Prostate gland (tissue), 2 donors: Measurements from ENCODE around the gene CNNM1. TPM values are rescaled to one million over a fixed set of nuclear protein-coding genes. Genes with fewer than 3 reads are reported as not detected.

Experiments
- DNase-seq: peaks from one replicate; pipeline ENCODE4 v3.0.0-alpha.2; 2019; ENCODE audit warnings: low spot score
- H3K27ac ChIP-seq, 2 donors: fragments of 200-600 bp; sonication (generic); 2 replicates each; pipeline ENCODE4 v1.5.1; 2017 to 2019
- H3K27me3 ChIP-seq: fragments of 200-600 bp; sonication (generic); replicated peaks from 2 replicates; pipeline ENCODE4 v1.5.1; 2019; ENCODE audit not compliant: insufficient read depth
- H3K36me3 ChIP-seq, 2 donors: fragments of 200-600 bp; sonication (generic); 1 replicate in 1 of 2; 2 replicates in 1 of 2; pipeline versions ENCODE4 v1.5.1 to v1.8.1; 2017 to 2019
- H3K4me1 ChIP-seq: fragments of 200-600 bp; sonication (generic); replicated peaks from 2 replicates; pipeline ENCODE4 v1.5.1; 2019
- H3K4me3 ChIP-seq, 2 donors: fragments of 200-600 bp; sonication (generic); 2 replicates each; pipeline ENCODE4 v1.5.1; 2017 to 2019
- H3K9me3 ChIP-seq: fragments of 200-600 bp; sonication (generic); 2 replicates; pipeline ENCODE4 v1.5.1; 2017
- CTCF ChIP-seq, 4 experiments: fragments of 200-600 bp in 2 of 4; fragments of 450-650 bp in 2 of 4; sonication (generic) in 2 of 4; IDR thresholded peaks; 1 replicate in 3 of 4; 2 replicates in 1 of 4; pipeline ENCODE4 v1.5.1; 2016 to 2019; ENCODE audit warnings: antibody characterized with exemption in 4 of 4, mild to moderate bottlenecking in 2 of 4, moderate library complexity in 2 of 4
- POLR2A ChIP-seq: fragments of 450-650 bp; IDR thresholded peaks from one replicate; pipeline ENCODE4 v1.6.1; 2016; ENCODE audit warnings: antibody characterized with exemption, mild to moderate bottlenecking
- POLR2AphosphoS5 ChIP-seq: sonication (generic); formaldehyde crosslinking; IDR thresholded peaks from one replicate; pipeline ENCODE4 v1.6.1; 2017; ENCODE audit warnings: antibody characterized with exemption
- WGBS: methylation state at CpG from one replicate; pipeline ENCODE4 v1.1.5; 2018; 5-methylcytosine and 5-hydroxymethylcytosine counted together
- intact Hi-C: fragments of 100-400 bp; cut with DNase I; formaldehyde crosslinking; loops from one replicate; pipeline ENCODE4 v1.14.2; 2022
- total RNA-seq, 2 donors: library from RNA; depleted of rRNA; stranded (reverse); fragments of >200 nt; gene quantifications; one replicate each; pipeline ENCODE4 v1.1.0, GENCODE V29; 2016

CNNM1 gene
- total RNA-seq, 2 donors from 2014 or later = 4.2 to 36.1 TPM

GRCh38 chr10:99396471-99396870, 67.3 kb downstream of the CNNM1 start:
- Histone ChIP-seq H3K36me3 (no peaks in the 10 kb centered on the region), H3K27ac (peak overlapping the region in 1 of 2 donors; percentile 32), H3K4me3 (no peak overlapping the region), H3K9me3 (no peaks in the 10 kb centered on the region), H3K27me3 (no peaks in the 10 kb centered on the region), H3K4me1 (no peaks in the 10 kb centered on the region)
- intact Hi-C loops = no loop called here
- 52% methylated on average over 3 of the region's 3 CpGs for WGBS
- no peak for TF ChIP-seq CTCF (IDR thresholded peaks at IDR 0.05)
- TF ChIP-seq POLR2A = no peak
- TF ChIP-seq POLR2AphosphoS5 = no peak
- DNase-seq = no peak

- 89% methylated on average over 3 of the region's 3 CpGs for WGBS
- Histone ChIP-seq H3K27me3 (no peaks in the 10 kb centered on the region), H3K4me3 (no peak overlapping the region), H3K9me3 (no peaks in the 10 kb centered on the region), H3K27ac (no peak overlapping the region), H3K4me1 (no peaks in the 10 kb centered on the region), H3K36me3 (no peaks in the 10 kb centered on the region)
- TF ChIP-seq POLR2AphosphoS5 = no peak
- no peak for TF ChIP-seq POLR2A
- TF ChIP-seq CTCF (IDR thresholded peaks at IDR 0.05) = no peak
- DNase-seq = no peak
- intact Hi-C loops = no loop called here
Measured at GRCh38 chr10:99399664-99400063, 70.5 kb downstream of the CNNM1 start.

- Histone ChIP-seq H3K4me3 (no peak overlapping the region), H3K4me1 (no peaks in the 10 kb centered on the region), H3K9me3 (no peaks in the 10 kb centered on the region), H3K27me3 (no peaks in the 10 kb centered on the region), H3K27ac (no peak overlapping the region), H3K36me3 (peaks cover 0 to 9% of the 10 kb centered on the region in 2 donors)
- WGBS = 88% methylated on average over 9 of the region's 9 CpGs
- no peak for DNase-seq
- intact Hi-C loops = no loop called here
- TF ChIP-seq POLR2AphosphoS5 = no peak
- no peak for TF ChIP-seq POLR2A
- TF ChIP-seq CTCF (IDR thresholded peaks at IDR 0.05) = no peak
Measured at GRCh38 chr10:99403674-99404073, 74.5 kb downstream of the CNNM1 start.

DNA sequence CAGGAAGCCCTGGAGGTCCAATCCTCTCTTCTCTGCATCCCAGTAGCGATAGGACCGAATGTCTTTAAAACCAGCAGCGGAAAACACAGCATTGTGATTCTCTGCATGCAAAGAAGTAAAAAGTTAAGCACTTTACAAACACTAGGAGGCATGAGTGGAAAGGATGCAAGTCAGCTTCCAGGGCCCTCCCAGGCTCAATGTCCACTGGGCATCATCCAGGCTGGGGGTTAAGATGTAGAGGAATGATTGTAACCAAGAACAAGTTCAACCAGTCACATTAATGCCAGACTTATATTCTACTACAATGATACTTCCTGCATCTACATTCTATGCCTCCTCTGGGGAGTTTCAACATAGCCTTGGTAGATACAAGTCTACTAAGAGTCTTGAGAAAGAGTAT, 77.0 kb downstream of the CNNM1 start:
- no peak overlapping the region for H3K4me3 ChIP-seq

More for the DNA sequence above, 77.0 kb downstream of the CNNM1 start:
- no peak overlapping the region for H3K27ac ChIP-seq
- no peaks in the 10 kb centered on the region for H3K4me1 ChIP-seq
- intact Hi-C loops = no loop called here
- H3K36me3 ChIP-seq = peaks cover 0 to 9% of the 10 kb centered on the region in 2 donors
- TF ChIP-seq CTCF (IDR thresholded peaks at IDR 0.05) (no peak), POLR2AphosphoS5 (no peak)
- no peaks in the 10 kb centered on the region for H3K9me3 ChIP-seq
- DNase-seq = no peak
- H3K27me3 ChIP-seq = no peaks in the 10 kb centered on the region
- WGBS = 100% methylated on average over 3 of the region's 3 CpGs
